GM19240 (cell line): ENCODE measurements around the gene GRK7.

Source experiments
- DNase-seq: peaks from one replicate; pipeline ENCODE4 v3.0.0; 2011; ENCODE audit warnings: low spot score; ENCODE audit not compliant: insufficient read length

GRK7 gene

GRCh38 chr3:141763088-141763750, at the start of gene GRK7:
TSS of gene GRK7 (plus strand) at chr3:141763408. CDS start at chr3:141778285, 14,877 bp downstream.
- DNase-seq, result no peak

GRCh38 chr3:141714671-141715070, 48.5 kb upstream of the GRK7 start:
- no peak for DNase-seq

- DNase-seq, result no peak
These were observed 41.1 kb upstream of the GRK7 start for GRCh38 chr3:141722081-141722480.

- DNase-seq, result no peak
These were observed 40.6 kb upstream of the GRK7 start for GRCh38 chr3:141722648-141723047.

- DNase-seq, result no peak
These were observed 40.0 kb upstream of the GRK7 start for GRCh38 chr3:141723255-141723654.

GRCh38 chr3:141724186-141724585, 39.0 kb upstream of the GRK7 start:
- DNase-seq, result no peak

GRCh38 chr3:141725036-141725435, 38.2 kb upstream of the GRK7 start:
- no peak for DNase-seq

GRCh38 chr3:141726483-141726882, 36.7 kb upstream of the GRK7 start:
- no peak for DNase-seq

- DNase-seq, result no peak
These were observed 34.8 kb upstream of the GRK7 start for GRCh38 chr3:141728355-141728892.

GRCh38 chr3:141729240-141729639, 34.0 kb upstream of the GRK7 start:
- no peak for DNase-seq

- DNase-seq, result no peak
These were observed 28.0 kb upstream of the GRK7 start for GRCh38 chr3:141735176-141735575.

GRCh38 chr3:141735770-141736465, 27.3 kb upstream of the GRK7 start:
- DNase-seq, result no peak

- DNase-seq, result no peak
These were observed 26.1 kb upstream of the GRK7 start for GRCh38 chr3:141737093-141737492.

- DNase-seq, result no peak
These were observed 25.6 kb upstream of the GRK7 start for GRCh38 chr3:141737678-141738021.

- peak; percentile 73 for DNase-seq
These were observed 25.0 kb upstream of the GRK7 start, which contains the start of gene RNF7 for GRCh38 chr3:141738022-141738890. TSS of gene RNF7 (plus strand) at chr3:141738298. CDS start at chr3:141738342, 44 bp downstream.

GRCh38 chr3:141738891-141739363, 24.3 kb upstream of the GRK7 start:
- DNase-seq, result no peak

- DNase-seq, result no peak
These were observed 23.5 kb upstream of the GRK7 start for GRCh38 chr3:141739731-141740130.

- DNase-seq, result no peak
These were observed 22.9 kb upstream of the GRK7 start for GRCh38 chr3:141740349-141740748.

- no peak for DNase-seq
These were observed 19.9 kb upstream of the GRK7 start for GRCh38 chr3:141743305-141743704.

GRCh38 chr3:141746962-141747361, 16.2 kb upstream of the GRK7 start:
- DNase-seq, result no peak

- DNase-seq, result no peak
These were observed 9.8 kb upstream of the GRK7 start for GRCh38 chr3:141753399-141753798.

- no peak for DNase-seq
These were observed 9.2 kb upstream of the GRK7 start for GRCh38 chr3:141754032-141754431.
